Stimulated activated CD4-positive, alpha-beta T cell treated with anti-CD3 and anti-CD28 coated beads, TNF-alpha, amount 100 ng/mL, for 4 hours (primary cell): ENCODE measurements around the gene CTTN.

ENCODE experiments used
- DNase-seq, 3 experiments: peaks; one replicate each; pipeline ENCODE4 v3.0.0-alpha.2; 2020; ENCODE audit warnings: low read depth in 3 of 3

Gene CTTN

DNA sequence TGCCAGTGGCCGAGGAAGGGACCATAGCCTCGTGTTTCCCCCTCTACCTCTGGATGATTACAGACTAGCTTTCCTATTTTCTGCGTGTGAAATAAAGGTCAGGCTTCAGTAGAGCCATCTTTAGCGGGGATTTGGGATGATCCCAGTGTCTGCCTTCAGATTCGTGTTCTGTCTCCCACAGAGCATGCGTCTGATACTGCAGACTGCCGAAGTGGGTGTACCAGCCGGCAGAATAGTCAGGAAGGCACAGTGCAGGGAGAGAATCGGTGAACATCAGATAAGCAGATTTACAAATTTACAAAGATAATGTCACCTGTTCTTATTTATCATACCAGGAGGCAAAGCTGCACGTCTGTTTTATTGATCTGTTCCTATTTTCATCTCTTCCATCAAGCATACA is 11.1 kb downstream of the CTTN start:
- no peak for DNase-seq

DNA sequence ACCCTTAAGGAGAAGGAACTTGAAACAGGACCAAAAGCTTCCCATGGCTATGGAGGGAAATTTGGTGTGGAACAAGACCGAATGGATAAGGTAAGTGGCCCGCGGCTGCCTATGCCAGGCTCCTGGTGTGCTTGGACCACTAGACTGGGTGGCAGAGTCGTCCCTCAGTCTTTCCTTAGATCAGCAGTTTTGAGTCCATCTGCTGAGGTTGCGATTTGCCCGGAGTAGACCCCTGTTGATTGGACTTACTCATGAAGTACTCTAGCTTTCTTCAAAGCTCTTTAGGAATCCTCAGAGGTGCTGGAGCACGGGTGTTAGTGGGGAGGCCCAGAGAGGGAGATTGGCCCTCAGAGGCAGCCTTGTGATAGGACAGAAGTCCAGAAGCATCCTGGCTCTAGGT is 11.5 kb downstream of the CTTN start:
- DNase-seq: no peak

DNA sequence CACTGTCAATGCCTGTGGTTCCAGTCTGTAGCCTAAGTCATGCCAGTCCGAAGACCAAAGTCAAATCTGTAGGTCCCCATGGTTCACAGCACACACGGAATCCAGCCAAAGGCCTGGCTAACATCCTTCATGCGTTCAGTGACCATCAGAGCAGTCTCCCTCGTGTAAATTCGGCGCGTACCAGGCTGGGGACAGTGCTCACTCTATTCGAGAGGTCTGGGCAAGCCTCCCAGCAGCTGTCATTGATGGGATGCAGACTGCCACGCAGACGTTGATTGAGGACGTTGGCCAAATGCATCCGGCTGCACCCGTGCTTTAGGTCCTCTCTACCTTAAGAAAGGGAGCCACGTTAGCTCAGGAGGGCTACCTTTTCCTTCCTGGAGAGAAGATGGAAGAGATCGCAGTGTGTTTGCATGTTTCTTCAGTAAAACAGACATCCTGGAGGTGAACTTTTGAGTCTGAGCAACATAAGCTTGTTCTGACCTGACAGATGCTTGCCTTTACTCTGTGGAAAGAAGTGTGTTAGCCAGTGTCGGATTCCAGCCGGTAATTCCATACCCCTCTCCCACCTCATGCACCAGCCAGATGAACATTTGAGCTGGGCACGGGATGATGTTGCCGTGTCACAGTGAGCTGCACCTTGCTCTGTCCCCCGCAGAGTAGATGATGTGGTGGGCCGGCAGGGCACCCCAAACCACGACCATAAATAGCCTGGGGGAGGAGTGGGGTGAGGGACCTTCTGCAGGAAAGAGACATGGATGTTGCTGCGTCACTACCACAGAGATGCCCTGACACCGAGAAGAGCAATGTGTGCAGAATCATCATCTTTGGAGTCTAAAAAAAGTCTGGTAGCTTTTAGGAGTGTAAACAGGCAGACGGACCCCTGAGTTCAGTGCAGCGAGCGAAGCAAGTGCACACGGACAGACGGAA is 12.2 kb downstream of the CTTN start:
- no peak for DNase-seq

DNA sequence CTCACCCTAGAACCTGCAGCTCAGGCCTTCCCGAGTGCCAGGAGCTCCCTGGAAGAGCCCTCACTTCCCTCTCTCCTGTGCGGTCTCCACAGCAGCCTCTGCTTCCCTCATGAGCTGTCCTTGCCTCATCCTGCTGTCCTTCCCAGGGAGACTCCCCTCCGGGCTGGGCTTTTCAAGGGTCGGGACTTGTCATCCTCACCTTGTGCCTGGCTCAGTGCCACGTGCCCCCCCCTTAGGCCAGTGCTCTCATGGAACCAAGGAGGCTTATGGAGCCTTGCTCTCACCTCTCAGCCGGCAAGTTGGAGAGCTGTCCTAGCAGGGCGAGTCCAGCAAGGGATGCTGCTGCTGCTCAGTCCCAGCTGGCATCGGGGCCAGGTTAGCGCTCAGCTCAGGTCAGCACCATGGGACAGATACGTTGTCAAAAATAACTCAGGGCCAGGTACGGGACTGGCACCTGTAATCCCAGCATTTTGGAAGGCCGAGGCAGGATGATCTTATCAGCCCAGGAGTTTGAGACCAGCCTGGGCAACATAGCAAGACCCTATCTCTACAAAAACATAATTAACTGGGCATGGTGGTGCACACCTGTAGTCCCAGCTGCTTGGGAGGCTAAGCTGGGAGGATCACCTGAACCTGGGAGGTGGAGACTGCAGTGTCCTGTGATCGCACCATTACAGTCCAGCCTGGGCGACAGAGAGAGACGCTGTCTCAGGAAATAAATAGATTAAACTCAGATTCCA is 13.6 kb downstream of the CTTN start:
- DNase-seq: no peak

DNA sequence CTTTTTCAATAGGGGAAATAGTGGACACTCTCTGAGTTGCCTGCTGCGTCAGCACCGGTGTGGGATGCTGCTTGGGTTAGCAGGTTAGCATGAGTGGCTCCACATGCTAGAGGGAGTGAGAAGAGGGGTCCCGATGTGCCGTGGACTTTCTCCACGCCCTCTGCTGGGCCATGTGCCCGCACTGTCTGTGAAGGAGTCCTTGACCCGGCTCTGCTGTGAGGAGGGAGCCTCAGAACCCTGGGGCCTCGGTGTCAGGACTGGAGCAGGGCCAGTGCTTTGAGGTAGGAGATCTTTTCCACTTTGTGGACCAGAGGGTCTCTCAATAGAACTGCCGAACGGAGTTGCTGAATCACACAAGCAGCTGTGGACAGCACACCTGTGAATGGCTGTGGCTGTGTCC is 14.8 kb downstream of the CTTN start:
- no peak for DNase-seq

DNA sequence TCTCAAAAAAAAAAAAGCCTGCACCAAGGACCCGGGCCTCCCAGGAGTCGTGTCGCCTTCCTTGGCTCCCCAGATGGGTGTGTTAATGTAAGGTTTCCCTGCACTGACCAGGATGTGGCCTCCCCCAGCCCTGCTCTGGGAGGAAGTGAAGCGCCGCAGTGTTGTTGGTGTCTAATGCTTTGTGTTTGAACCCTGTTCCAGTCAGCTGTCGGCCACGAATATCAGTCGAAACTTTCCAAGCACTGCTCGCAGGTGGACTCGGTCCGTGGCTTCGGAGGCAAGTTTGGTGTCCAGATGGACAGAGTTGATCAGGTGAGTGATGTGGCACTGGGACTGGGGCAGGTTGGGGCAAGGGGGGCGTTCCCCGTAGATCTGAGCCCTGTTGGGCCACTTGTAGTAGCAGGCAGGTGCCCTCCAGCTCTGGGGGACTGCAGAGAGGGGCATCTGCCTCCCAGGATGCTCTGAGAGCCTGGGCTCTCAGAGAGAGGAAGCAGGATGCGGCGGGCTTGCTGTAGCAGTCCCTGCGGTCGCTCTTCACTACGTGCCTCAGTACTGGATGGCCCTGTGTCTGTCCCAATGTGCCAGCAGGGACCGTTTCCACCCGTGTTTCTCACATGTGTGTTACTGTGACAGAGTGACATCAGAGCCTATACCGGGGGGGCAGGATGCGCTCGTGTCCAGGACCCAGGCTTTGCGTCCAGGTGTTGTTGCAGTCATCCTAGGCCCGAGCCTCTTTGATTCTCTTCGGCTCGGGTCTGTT is 16.2 kb downstream of the CTTN start:
- no peak for DNase-seq

DNA sequence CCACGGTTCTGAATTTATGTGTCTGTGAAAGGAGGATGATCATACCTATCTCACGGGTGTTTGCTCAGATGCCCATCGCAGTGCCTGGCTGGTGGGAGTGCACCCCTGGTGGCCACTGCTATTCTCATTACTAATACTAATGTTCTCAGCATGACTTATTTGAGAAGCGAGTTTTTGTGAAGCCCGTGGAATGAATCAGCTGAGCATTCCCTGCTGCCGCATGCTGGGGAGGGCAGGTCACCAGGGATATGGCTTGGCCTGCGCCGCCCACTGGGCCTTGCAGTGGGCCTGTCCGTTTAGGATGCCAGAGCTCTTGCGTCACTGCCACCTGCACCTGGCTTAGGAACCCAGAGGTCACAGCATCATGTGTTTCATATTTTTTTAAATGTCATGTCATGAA is 16.9 kb downstream of the CTTN start:
- DNase-seq: no peak

DNA sequence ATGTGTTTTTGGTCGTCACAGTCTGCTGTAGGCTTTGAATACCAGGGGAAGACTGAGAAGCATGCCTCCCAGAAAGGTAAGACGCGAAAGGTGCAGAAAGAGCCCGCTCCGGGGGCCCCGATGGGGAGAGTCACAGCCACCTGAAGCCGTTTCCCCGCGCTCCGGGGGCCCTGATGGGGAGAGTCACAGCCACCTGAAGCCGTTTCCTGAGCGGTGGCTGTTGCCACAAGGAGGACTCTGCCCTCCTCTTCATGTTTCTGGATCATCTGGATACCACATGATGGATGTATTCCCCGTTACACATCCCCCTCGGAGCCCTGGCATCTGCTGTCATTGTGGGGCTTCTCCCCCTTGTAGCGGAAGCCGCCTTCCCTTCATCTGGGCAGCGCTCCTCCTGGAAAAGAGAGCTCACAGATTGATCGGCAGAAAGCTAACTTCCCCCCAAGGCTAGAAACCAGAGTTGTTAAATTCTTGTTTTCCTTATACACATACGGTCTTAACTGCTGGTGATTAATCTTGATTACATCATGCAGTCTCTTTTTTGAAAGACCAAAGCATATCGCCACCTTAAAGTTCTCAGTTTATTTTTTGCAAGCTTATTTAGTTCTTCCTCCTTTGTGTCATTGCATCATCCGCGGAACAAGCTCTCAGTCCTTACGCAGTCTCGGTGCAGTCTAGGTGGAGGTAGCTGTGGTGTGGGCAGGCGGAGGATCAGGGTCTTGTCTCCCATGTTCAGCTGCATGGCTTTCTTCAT is 17.5 kb downstream of the CTTN start:
- DNase-seq: no peak

DNA sequence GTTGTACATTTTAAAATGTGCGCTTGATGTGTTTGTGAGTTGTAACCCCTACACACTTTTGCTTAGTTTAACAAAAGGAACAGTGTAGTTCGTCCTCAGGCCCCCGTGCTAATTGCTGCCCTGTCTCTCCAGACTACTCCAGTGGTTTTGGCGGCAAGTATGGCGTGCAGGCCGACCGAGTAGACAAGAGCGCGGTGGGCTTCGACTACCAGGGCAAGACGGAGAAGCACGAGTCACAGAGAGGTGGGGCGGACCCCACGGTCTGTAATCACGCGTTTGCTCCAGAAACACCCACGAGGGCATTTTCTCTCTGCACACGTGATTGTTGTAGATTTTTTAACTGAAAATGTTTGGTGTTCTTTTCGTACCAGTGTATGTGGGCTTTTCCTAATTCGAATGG is 18.6 kb downstream of the CTTN start:
- no peak for DNase-seq

DNA sequence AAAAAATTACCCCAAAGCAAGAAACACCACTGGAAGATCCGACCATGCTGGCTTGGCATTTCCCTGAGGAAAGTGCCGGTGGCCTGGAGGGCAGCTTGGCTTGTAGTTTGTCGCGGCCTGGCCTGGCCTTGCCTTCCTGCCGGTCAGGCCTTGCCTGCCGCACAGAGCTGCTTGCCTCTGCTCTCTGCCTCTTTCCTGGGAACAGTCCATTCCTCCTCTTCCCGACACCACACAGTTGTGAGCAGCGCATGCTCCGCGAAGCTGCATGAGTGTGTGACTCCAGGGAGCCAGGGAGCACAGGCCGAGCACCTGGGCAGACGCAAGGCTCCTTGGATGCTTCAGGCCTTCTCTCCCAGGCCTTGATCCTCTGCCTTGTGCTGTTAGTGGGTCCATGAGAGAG is 19.8 kb downstream of the CTTN start:
- no peak for DNase-seq

DNA sequence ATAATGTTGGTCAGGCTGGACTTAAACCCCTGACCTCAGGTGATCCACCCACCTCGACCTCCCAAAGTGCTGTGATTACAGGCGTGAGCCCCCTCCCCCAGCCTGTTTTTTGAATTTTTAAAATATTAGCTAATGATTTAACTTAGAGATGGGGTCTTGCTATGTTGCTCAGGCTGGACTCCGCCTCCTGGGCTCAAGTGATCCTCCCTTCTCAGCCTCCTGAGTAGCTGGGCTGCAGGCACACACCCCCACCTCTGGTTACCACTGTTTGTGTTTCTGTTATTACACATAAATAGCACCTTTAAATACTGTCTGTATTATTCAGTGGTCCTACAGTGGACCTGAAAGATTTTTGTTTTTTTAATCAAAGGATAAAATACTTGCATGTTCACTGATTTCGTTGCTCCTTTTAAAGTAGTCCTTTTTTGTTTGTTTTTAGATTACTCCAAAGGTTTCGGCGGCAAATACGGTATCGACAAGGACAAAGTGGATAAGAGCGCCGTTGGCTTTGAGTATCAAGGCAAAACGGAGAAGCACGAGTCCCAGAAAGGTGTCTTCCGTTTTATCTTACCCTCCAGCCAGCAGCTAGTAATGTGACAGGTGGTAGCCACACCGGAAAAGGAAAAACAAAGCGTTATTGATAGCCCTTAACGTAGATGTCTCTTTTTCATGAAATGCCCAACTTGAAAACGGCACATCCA is 21.1 kb downstream of the CTTN start:
- no peak for DNase-seq

DNA sequence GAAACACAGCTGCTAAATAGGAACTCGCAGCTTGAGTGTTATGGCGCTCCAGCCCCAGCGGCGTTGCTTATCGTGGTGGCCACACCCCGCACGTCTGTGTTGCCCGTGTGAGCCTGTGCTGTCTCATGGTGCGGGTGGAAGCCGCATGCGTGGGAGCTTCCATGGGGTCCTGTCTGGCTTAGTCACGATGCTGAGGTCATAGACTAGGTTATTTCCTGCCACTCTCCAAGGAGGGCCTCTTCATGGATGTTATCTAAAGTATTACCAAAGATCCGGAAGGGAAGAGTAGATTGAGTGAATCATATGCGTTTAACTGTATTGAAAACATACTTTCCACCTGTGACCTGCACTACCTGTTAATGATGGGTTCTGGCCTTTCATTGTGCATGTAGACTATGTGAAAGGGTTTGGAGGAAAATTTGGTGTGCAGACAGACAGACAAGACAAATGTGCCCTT is 21.7 kb downstream of the CTTN start:
- no peak for DNase-seq

DNA sequence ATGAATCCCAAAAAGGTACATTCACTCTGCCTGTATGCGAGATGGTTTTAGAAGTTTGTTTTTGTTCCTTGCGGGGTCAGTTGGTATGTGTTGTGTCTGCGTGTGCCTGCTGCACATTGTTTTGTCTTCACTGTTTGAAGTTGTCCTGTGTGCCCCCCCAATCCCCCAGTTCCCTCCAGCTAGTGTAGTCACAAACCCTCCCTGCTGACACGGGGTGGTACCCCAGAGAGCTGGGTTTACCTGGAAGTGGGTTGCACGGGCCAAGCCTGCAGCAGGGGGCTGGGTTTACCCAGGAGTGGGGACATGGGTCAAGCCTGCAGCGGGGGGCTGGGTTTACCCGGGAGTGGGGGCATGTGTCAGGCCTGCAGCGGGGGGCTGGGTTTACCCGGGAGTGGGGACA is 22.2 kb downstream of the CTTN start:
- no peak for DNase-seq

DNA sequence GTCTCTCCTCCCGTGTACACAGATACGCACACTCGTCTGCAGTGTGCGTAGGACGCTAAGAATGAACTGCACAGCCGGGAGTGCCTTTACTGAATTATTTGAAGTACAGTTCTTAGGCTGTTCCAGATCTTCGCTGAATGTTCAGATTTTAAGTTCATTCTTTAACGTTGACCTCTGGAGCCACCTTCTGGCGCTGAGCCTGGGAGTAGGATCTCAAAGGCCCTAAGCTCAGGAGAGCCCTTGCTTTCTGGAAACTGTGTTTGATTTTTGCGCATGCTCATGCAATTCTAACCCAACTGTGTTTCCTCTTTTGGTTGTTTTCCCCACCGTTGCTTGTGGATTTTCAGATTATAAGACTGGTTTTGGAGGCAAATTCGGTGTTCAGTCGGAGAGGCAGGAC is 22.8 kb downstream of the CTTN start:
- DNase-seq: no peak

DNA sequence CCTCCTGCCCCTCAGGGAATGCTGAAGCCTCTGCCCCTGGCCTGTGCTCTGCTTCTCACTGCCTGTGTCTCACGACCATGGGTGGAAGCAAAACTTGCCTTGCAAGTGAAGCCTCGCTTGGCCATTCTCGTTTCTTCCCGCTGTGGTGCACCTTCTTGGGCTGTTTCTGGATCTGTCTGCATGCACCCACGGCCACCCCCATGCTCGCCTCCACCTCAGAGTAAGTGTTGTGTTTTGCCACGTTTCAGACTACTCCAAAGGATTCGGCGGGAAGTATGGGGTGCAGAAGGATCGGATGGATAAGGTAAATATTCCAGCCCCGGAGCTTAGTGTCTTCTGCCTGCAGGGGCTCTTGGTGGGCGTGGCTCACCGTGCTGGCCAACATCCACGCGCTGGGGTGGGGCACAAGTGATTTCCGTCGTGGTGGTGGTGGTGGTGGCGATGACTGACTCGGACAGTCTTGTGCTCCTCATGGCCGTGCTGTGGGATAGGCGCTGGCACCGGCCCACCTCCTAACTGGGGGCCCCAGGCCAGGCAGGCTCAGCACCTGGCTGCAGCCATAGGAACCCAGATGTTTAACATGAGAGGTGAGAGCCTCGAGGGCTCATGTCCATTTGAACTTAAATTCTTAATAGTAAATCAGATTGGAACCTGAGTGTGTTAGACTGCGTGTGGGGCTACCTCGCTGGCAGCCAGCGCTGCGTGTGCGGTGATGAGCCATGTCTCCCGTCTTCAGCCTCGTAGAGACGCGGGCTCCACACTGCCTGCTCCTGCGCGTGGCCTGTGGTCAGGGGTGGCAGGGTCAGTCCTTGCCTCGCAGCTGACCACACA is 24.6 kb downstream of the CTTN start:
- DNase-seq: no peak

DNA sequence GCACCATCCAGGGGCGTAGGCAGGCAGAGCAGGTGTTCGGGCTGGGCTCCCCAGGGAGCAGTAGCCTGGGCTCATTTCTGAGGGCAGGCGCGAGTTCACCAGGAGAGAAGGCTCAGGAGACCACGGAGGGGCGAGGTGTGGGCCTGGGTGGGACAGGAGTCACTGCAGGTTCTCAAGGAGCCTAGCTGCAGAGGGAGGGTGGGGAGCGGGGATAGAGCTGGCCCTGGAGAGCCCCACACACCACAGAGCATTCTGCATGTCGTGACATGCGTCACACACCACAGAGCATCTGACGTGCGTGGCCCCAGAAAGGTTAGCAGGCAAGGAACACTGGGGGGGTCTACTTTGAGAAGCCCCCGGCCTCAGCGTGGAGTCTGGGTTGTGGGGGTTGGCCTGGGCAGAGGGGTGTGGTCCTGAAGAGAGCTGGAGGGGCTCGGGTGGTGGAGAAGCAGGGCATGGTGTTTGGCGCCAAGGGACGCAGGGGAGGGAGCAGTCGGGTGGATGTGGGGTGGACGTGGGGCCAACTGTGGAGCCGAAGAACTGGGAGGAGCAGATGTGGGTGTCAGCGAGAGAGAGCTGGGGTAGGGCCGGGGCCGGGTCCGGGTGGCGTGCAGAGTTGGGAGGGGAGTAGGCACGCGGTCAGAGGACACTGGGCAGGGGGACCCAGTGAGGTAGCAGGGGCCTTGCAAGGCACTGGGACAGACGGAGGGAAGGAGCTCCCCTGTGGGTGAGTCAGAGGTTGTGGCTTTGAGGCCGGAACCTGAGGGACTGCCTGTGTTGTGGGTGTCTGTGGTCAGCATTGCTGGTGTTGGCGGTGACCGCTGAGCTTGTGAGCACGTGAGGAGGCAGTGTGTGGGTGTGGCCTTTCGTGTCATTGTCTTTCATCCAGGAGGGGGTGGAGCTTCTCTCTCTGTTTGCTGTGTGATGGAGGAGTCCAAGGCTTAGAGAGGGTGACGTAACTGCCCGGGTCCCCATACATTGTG is 25.5 kb downstream of the CTTN start:
- no peak for DNase-seq

DNA sequence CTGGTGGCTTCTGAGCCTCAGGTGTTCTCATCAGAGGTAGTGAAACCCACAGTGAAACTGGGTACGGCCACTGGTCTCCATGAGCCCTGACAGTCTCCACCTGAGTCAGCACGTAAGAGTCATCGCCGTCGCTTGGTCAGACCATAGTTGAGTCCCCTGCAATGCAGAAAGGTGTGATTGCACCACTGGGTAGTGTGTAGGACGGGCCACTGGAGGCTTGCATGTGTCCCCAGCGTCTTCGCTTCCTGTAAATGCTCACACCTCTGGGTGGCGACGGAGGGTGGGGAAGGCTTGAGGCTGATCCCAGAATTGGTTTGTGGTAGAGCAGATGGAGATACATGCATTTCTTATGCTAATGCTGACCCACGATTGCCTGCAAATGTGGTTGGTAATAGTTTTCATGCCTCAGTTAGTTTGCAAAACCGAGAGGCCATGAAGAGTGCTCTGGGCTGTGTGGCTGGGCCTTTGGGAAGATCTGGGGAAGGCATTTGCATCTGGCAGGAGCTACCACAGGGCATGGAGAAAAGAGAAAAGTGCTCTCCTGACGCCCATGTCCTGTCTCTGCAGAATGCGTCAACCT is 26.5 kb downstream of the CTTN start:
- DNase-seq: no peak

DNA sequence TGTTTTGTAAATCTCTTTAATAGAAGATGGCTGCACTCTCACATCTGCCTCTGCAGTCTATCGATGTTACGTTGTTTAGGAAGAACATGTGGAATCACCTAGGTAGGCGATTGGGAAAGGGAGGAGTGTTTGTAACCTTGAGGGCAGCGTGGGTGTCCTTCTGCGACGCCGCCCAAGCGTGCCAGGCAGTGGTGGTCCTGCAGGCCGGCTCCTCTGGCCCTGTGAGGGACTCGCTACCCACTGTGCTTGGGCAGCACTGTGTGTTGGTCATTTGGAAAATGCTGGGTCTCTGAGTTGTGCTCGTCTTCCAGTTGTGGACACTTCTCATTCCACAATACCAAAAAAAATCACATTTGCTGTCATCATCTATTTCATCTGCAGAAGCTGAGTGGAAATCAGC is 29.1 kb downstream of the CTTN start:
- DNase-seq: no peak
